SW 1271 (cell line): ENCODE data around the gene LINC00237.

Experiments used
- DNase-seq, 2 experiments: peaks; one replicate each; lab custom pipeline; 2025; lab: John Stamatoyannopoulos, UW

The LINC00237 gene

GRCh38 chr20:21047981-21048380 is 58.2 kb downstream of the LINC00237 start:
- DNase-seq, result no peak

- no peak for DNase-seq
These were observed 59.6 kb downstream of the LINC00237 start for GRCh38 chr20:21046413-21047070.
